SJSA1 (cell line): ENCODE results near the gene LHPP. TPM values are rescaled to one million over a fixed set of nuclear protein-coding genes. Genes with fewer than 3 reads are reported as not detected.

Experiments
- DNase-seq, 2 experiments: peaks; one replicate each; pipeline ENCODE4 v3.0.0-alpha.2; 2015 to 2020; ENCODE audit warnings: low spot score in 2 of 2, low read depth in 1 of 2
- H3K27ac ChIP-seq: fragments of 250-450 bp; sonication (Bioruptor Pico); 2 replicates; pipeline ENCODE4 v1.5.1; 2020; ENCODE audit warnings: mild to moderate bottlenecking, moderate library complexity
- H3K27me3 ChIP-seq: fragments of 250-450 bp; sonication (Bioruptor Pico); replicated peaks from 2 replicates; pipeline ENCODE4 v1.5.1; 2020; ENCODE audit warnings: mild to moderate bottlenecking, moderate library complexity
- H3K36me3 ChIP-seq: fragments of 250-450 bp; sonication (Bioruptor Pico); 2 replicates; pipeline ENCODE4 v1.5.1; 2020; ENCODE audit warnings: mild to moderate bottlenecking
- H3K4me1 ChIP-seq: fragments of 250-450 bp; sonication (Bioruptor Pico); replicated peaks from 2 replicates; pipeline ENCODE4 v1.6.1; 2021; ENCODE audit warnings: mild to moderate bottlenecking
- H3K4me3 ChIP-seq: fragments of 250-450 bp; sonication (Bioruptor Pico); 2 replicates; pipeline ENCODE4 v1.5.1; 2020; ENCODE audit warnings: mild to moderate bottlenecking
- H3K9me3 ChIP-seq: fragments of 250-450 bp; sonication (Bioruptor Pico); replicated peaks from 2 replicates; pipeline ENCODE4 v1.5.1; 2020; ENCODE audit warnings: mild to moderate bottlenecking
- total RNA-seq: library from RNA; depleted of rRNA; stranded (reverse); fragments of >200 nt; shearing (Covaris generic); gene quantifications from 2 replicates; pipeline ENCODE4 v1.2.3, GENCODE V29; 2014

Gene LHPP
- total RNA-seq, 1 experiment from 2014 or later, result 8.8 TPM

- Histone ChIP-seq H3K4me1 (no peaks in the 10 kb centered on the region), H3K27me3 (no peaks in the 10 kb centered on the region), H3K36me3 (0 out of 2 replicates have a peak, but pooled peaks cover 3% of the 10 kb centered on the region), H3K27ac (no peak overlapping the region), H3K4me3 (no peak overlapping the region), H3K9me3 (0 out of 2 replicates have a peak, but pooled peaks cover 2% of the 10 kb centered on the region)
- DNase-seq, result no peak
These were observed 43.7 kb downstream of the LHPP start for GRCh38 chr10:124505279-124505678.

- H3K4me1 ChIP-seq, result no peaks in the 10 kb centered on the region
- DNase-seq, result no peak
These were observed 46.5 kb downstream of the LHPP start for GRCh38 chr10:124508070-124508667.

GRCh38 chr10:124508907-124509454 is 47.4 kb downstream of the LHPP start:
- H3K27me3 ChIP-seq, result no peaks in the 10 kb centered on the region
- H3K9me3 ChIP-seq, result no peaks in the 10 kb centered on the region
- DNase-seq, result no peak
- H3K4me1 ChIP-seq, result no peaks in the 10 kb centered on the region
- H3K36me3 ChIP-seq, result no peaks in the 10 kb centered on the region
- no peak overlapping the region for H3K27ac ChIP-seq
- H3K4me3 ChIP-seq, result no peak overlapping the region

More at GRCh38 chr10:124508070-124508667, 46.5 kb downstream of the LHPP start:
- no peaks in the 10 kb centered on the region for H3K9me3 ChIP-seq
- no peaks in the 10 kb centered on the region for H3K36me3 ChIP-seq
- H3K27ac ChIP-seq, result no peak overlapping the region
- no peak overlapping the region for H3K4me3 ChIP-seq
- no peaks in the 10 kb centered on the region for H3K27me3 ChIP-seq

GRCh38 chr10:124509880-124510632 is 48.4 kb downstream of the LHPP start:
- Histone ChIP-seq H3K36me3 (no peaks in the 10 kb centered on the region), H3K27me3 (no peaks in the 10 kb centered on the region), H3K9me3 (no peaks in the 10 kb centered on the region), H3K4me1 (no peaks in the 10 kb centered on the region), H3K4me3 (no peak overlapping the region), H3K27ac (no peak overlapping the region)
- no peak for DNase-seq

- Histone ChIP-seq H3K27me3 (no peaks in the 10 kb centered on the region), H3K9me3 (no peaks in the 10 kb centered on the region), H3K4me3 (no peak overlapping the region), H3K36me3 (no peaks in the 10 kb centered on the region), H3K27ac (no peak overlapping the region), H3K4me1 (no peaks in the 10 kb centered on the region)
- no peak for DNase-seq
These were observed 49.1 kb downstream of the LHPP start for GRCh38 chr10:124510759-124511158.

- Histone ChIP-seq H3K27ac (no peak overlapping the region), H3K9me3 (no peaks in the 10 kb centered on the region), H3K4me3 (no peak overlapping the region), H3K36me3 (no peaks in the 10 kb centered on the region), H3K27me3 (no peaks in the 10 kb centered on the region), H3K4me1 (no peaks in the 10 kb centered on the region)
- no peak for DNase-seq
These were observed 49.8 kb downstream of the LHPP start for GRCh38 chr10:124511205-124512039.

- Histone ChIP-seq H3K36me3 (no peaks in the 10 kb centered on the region), H3K27ac (no peak overlapping the region), H3K4me3 (no peak overlapping the region), H3K4me1 (no peaks in the 10 kb centered on the region), H3K9me3 (no peaks in the 10 kb centered on the region), H3K27me3 (no peaks in the 10 kb centered on the region)
- no peak for DNase-seq
These were observed 50.4 kb downstream of the LHPP start for GRCh38 chr10:124512040-124512428.

GRCh38 chr10:124512600-124512999 is 51.0 kb downstream of the LHPP start:
- H3K36me3 ChIP-seq, result no peaks in the 10 kb centered on the region
- no peaks in the 10 kb centered on the region for H3K27me3 ChIP-seq
- no peak overlapping the region for H3K4me3 ChIP-seq
- H3K9me3 ChIP-seq, result no peaks in the 10 kb centered on the region
- no peak for DNase-seq
- no peaks in the 10 kb centered on the region for H3K4me1 ChIP-seq
- H3K27ac ChIP-seq, result no peak overlapping the region

- H3K9me3 ChIP-seq, result no peaks in the 10 kb centered on the region
- H3K36me3 ChIP-seq, result no peaks in the 10 kb centered on the region
- H3K27ac ChIP-seq, result no peak overlapping the region
- no peaks in the 10 kb centered on the region for H3K27me3 ChIP-seq
- H3K4me3 ChIP-seq, result no peak overlapping the region
- no peaks in the 10 kb centered on the region for H3K4me1 ChIP-seq
- DNase-seq, result no peak
These were observed 53.8 kb downstream of the LHPP start for GRCh38 chr10:124515244-124515970.

- Histone ChIP-seq H3K4me3 (no peak overlapping the region), H3K4me1 (no peaks in the 10 kb centered on the region), H3K27me3 (no peaks in the 10 kb centered on the region), H3K27ac (no peak overlapping the region), H3K36me3 (no peaks in the 10 kb centered on the region), H3K9me3 (no peaks in the 10 kb centered on the region)
- DNase-seq, result no peak
These were observed 54.6 kb downstream of the LHPP start for GRCh38 chr10:124516181-124516580.

GRCh38 chr10:124516746-124517397 is 55.2 kb downstream of the LHPP start:
- no peaks in the 10 kb centered on the region for H3K36me3 ChIP-seq

GRCh38 chr10:124517461-124517860 is 55.8 kb downstream of the LHPP start:
- H3K27me3 ChIP-seq, result no peaks in the 10 kb centered on the region
- no peaks in the 10 kb centered on the region for H3K9me3 ChIP-seq
- H3K36me3 ChIP-seq, result no peaks in the 10 kb centered on the region
- no peak overlapping the region for H3K4me3 ChIP-seq
- H3K27ac ChIP-seq, result no peak overlapping the region
- no peak for DNase-seq
- no peaks in the 10 kb centered on the region for H3K4me1 ChIP-seq

More at GRCh38 chr10:124516746-124517397, 55.2 kb downstream of the LHPP start:
- H3K9me3 ChIP-seq, result no peaks in the 10 kb centered on the region
- H3K27me3 ChIP-seq, result no peaks in the 10 kb centered on the region
- H3K4me1 ChIP-seq, result no peaks in the 10 kb centered on the region
- DNase-seq, result no peak
- no peak overlapping the region for H3K4me3 ChIP-seq
- no peak overlapping the region for H3K27ac ChIP-seq

- H3K36me3 ChIP-seq, result no peaks in the 10 kb centered on the region
- H3K4me3 ChIP-seq, result no peak overlapping the region
- peaks cover 4% of the 10 kb centered on the region for H3K4me1 ChIP-seq
- no peaks in the 10 kb centered on the region for H3K27me3 ChIP-seq
- DNase-seq, result no peak
- no peaks in the 10 kb centered on the region for H3K9me3 ChIP-seq
- no peak overlapping the region for H3K27ac ChIP-seq
These were observed 56.3 kb downstream of the LHPP start for GRCh38 chr10:124517931-124518330.
